Measurements from ENCODE around the gene PARP12.

PARP12 gene

GRCh38 chr7:139987691-139988516, 74.8 kb downstream of the PARP12 start:
- DNase-seq, result no peak

- no peak for DNase-seq
Observed at GRCh38 chr7:139985811-139986210, 76.9 kb downstream of the PARP12 start.

- DNase-seq, result no peak
Observed at GRCh38 chr7:139984642-139985539, 77.9 kb downstream of the PARP12 start.

GRCh38 chr7:139982927-139983920, 79.5 kb downstream of the PARP12 start:
- DNase-seq, result no peak

GRCh38 chr7:139981511-139981895, 81.2 kb downstream of the PARP12 start:
- no peak for DNase-seq

GRCh38 chr7:139976838-139977656, 85.7 kb downstream of the PARP12 start:
- DNase-seq, result no peak

- no peak for DNase-seq
Observed at GRCh38 chr7:139976055-139976837, 86.5 kb downstream of the PARP12 start.

GRCh38 chr7:139974179-139974811, 88.5 kb downstream of the PARP12 start:
- no peak for DNase-seq

Data from NCI-H1092 (cell line).